GM23338 (cell line): ENCODE data around the gene PER2. TPM values are rescaled to one million over a fixed set of nuclear protein-coding genes. Genes with fewer than 3 reads are reported as not detected.

Experiments
- ATAC-seq: fragments of 200-7000 bp; cut with Tn5 transposase; 3 replicates; pipeline ENCODE4 v1.9.1; 2020
- DNase-seq: peaks from one replicate; pipeline ENCODE4 v3.0.0-alpha.2; 2015; ENCODE audit warnings: low spot score
- H2AFZ ChIP-seq: fragments of 200-600 bp; sonication (generic); 2 replicates; pipeline ENCODE4 v1.8.0; 2016; ENCODE audit warnings: antibody characterized with exemption, mild to moderate bottlenecking, moderate library complexity
- H3F3A ChIP-seq: fragments of 200-600 bp; sonication (generic); replicated peaks from 2 replicates; pipeline ENCODE4 v1.8.0; 2017; ENCODE audit warnings: antibody characterized with exemption, mixed run types, low read depth
- H3K27ac ChIP-seq: fragments of 200-600 bp; sonication (generic); 2 replicates; pipeline ENCODE4 v1.6.1; 2016; ENCODE audit warnings: low read depth
- H3K27me3 ChIP-seq: fragments of 200-600 bp; sonication (generic); 2 replicates; pipeline ENCODE4 v1.8.0; 2016; ENCODE audit warnings: mild to moderate bottlenecking, mixed run types, moderate library complexity; ENCODE audit not compliant: insufficient read depth
- H3K36me3 ChIP-seq: fragments of 200-600 bp; sonication (generic); 2 replicates; pipeline ENCODE4 v1.8.0; 2016; ENCODE audit warnings: mild to moderate bottlenecking; ENCODE audit not compliant: insufficient read depth
- H3K4me1 ChIP-seq: fragments of 200-600 bp; sonication (generic); 2 replicates; pipeline ENCODE4 v1.8.0; 2016; ENCODE audit warnings: mild to moderate bottlenecking, moderate library complexity; ENCODE audit not compliant: insufficient read depth
- H3K4me2 ChIP-seq: fragments of 200-600 bp; sonication (generic); 2 replicates; pipeline ENCODE4 v1.7.1; 2017; ENCODE audit warnings: mixed run types
- H3K4me3 ChIP-seq: fragments of 200-600 bp; sonication (generic); 2 replicates; pipeline ENCODE4 v1.6.1; 2016; ENCODE audit warnings: mixed run types
- H3K79me2 ChIP-seq: fragments of 200-600 bp; sonication (generic); replicated peaks from 2 replicates; pipeline ENCODE4 v1.8.0; 2017; ENCODE audit warnings: mild to moderate bottlenecking; ENCODE audit not compliant: insufficient read depth
- H3K9me2 ChIP-seq: fragments of 200-600 bp; sonication (generic); 2 replicates; pipeline ENCODE4 v1.8.0; 2017; ENCODE audit not compliant: insufficient read depth
- H4K20me1 ChIP-seq: fragments of 200-600 bp; sonication (generic); replicated peaks from 2 replicates; pipeline ENCODE4 v1.8.0; 2017; ENCODE audit warnings: mild to moderate bottlenecking; ENCODE audit not compliant: insufficient read depth
- H3K27ac Mint-ChIP-seq: 2 replicates; pipeline ENCODE4 v1.8.0; 2020; ENCODE audit warnings: inconsistent platforms, mild to moderate bottlenecking, moderate library complexity, mixed read lengths
- H3K27me3 Mint-ChIP-seq: 3 replicates; pipeline ENCODE4 v1.8.0; 2022; ENCODE audit warnings: low read depth, mild to moderate bottlenecking, moderate library complexity, mixed read lengths, inconsistent platforms; ENCODE audit not compliant: insufficient read depth, poor library complexity
- H3K36me3 Mint-ChIP-seq: 3 replicates; pipeline ENCODE4 v1.8.0; 2021; ENCODE audit warnings: low read depth, mild to moderate bottlenecking, inconsistent platforms, moderate library complexity, mixed read lengths
- H3K4me1 Mint-ChIP-seq: 3 replicates; pipeline ENCODE4 v1.8.0; 2020; ENCODE audit warnings: mild to moderate bottlenecking, inconsistent platforms, mixed read lengths
- H3K4me3 Mint-ChIP-seq: 3 replicates; pipeline ENCODE4 v1.8.0; 2021; ENCODE audit warnings: moderate library complexity, mild to moderate bottlenecking, inconsistent platforms, mixed read lengths
- H3K9me3 Mint-ChIP-seq: 3 replicates; pipeline ENCODE4 v1.8.0; 2020; ENCODE audit warnings: moderate library complexity, mild to moderate bottlenecking, inconsistent platforms, mixed read lengths
- JUNB ChIP-seq: IDR thresholded peaks from one replicate; pipeline ENCODE4 v1.6.1; 2016; ENCODE audit warnings: antibody characterized with exemption; ENCODE audit not compliant: unreplicated experiment
- STAT1 ChIP-seq: IDR thresholded peaks from one replicate; pipeline ENCODE4 v1.6.1; 2016; ENCODE audit warnings: antibody characterized with exemption; ENCODE audit not compliant: unreplicated experiment
- ZNF114 ChIP-seq: fragments of 250-450 bp; sonication (Bioruptor Pico); IDR thresholded peaks from 2 replicates; pipeline ENCODE4 v1.5.0; 2020; ENCODE audit warnings: mild to moderate bottlenecking, moderate library complexity
- ZNF331 ChIP-seq: fragments of 250-450 bp; sonication (Bioruptor Pico); IDR thresholded peaks from 2 replicates; pipeline ENCODE4 v1.5.0; 2020; ENCODE audit warnings: low read depth, mild to moderate bottlenecking, moderate library complexity
- polyA plus RNA-seq: library from polyadenylated mRNA; unstranded; fragments of >200 nt; fragmentation: Nextera tagmentation; extraction: Ambion mirVana; gene quantifications from 2 replicates; pipeline ENCODE4 v1.2.1, GENCODE V29; 2016
- total RNA-seq: library from RNA; depleted of rRNA; stranded (reverse); fragments of >200 nt; shearing (Covaris generic); gene quantifications from 2 replicates; pipeline ENCODE4 v1.2.3, GENCODE V29; 2014
- TF ChIP-seq, protein P1 (sequence below): fragments of 250-450 bp; sonication (Bioruptor Pico); IDR thresholded peaks from 2 replicates; pipeline ENCODE4 v1.5.0; 2020; ENCODE audit warnings: mild to moderate bottlenecking, moderate library complexity

PER2 gene
- total and polyA plus RNA-seq, 2 experiments from 2014 or later, result 2.2 to 4.6 TPM

- TF ChIP-seq, protein P1, sequence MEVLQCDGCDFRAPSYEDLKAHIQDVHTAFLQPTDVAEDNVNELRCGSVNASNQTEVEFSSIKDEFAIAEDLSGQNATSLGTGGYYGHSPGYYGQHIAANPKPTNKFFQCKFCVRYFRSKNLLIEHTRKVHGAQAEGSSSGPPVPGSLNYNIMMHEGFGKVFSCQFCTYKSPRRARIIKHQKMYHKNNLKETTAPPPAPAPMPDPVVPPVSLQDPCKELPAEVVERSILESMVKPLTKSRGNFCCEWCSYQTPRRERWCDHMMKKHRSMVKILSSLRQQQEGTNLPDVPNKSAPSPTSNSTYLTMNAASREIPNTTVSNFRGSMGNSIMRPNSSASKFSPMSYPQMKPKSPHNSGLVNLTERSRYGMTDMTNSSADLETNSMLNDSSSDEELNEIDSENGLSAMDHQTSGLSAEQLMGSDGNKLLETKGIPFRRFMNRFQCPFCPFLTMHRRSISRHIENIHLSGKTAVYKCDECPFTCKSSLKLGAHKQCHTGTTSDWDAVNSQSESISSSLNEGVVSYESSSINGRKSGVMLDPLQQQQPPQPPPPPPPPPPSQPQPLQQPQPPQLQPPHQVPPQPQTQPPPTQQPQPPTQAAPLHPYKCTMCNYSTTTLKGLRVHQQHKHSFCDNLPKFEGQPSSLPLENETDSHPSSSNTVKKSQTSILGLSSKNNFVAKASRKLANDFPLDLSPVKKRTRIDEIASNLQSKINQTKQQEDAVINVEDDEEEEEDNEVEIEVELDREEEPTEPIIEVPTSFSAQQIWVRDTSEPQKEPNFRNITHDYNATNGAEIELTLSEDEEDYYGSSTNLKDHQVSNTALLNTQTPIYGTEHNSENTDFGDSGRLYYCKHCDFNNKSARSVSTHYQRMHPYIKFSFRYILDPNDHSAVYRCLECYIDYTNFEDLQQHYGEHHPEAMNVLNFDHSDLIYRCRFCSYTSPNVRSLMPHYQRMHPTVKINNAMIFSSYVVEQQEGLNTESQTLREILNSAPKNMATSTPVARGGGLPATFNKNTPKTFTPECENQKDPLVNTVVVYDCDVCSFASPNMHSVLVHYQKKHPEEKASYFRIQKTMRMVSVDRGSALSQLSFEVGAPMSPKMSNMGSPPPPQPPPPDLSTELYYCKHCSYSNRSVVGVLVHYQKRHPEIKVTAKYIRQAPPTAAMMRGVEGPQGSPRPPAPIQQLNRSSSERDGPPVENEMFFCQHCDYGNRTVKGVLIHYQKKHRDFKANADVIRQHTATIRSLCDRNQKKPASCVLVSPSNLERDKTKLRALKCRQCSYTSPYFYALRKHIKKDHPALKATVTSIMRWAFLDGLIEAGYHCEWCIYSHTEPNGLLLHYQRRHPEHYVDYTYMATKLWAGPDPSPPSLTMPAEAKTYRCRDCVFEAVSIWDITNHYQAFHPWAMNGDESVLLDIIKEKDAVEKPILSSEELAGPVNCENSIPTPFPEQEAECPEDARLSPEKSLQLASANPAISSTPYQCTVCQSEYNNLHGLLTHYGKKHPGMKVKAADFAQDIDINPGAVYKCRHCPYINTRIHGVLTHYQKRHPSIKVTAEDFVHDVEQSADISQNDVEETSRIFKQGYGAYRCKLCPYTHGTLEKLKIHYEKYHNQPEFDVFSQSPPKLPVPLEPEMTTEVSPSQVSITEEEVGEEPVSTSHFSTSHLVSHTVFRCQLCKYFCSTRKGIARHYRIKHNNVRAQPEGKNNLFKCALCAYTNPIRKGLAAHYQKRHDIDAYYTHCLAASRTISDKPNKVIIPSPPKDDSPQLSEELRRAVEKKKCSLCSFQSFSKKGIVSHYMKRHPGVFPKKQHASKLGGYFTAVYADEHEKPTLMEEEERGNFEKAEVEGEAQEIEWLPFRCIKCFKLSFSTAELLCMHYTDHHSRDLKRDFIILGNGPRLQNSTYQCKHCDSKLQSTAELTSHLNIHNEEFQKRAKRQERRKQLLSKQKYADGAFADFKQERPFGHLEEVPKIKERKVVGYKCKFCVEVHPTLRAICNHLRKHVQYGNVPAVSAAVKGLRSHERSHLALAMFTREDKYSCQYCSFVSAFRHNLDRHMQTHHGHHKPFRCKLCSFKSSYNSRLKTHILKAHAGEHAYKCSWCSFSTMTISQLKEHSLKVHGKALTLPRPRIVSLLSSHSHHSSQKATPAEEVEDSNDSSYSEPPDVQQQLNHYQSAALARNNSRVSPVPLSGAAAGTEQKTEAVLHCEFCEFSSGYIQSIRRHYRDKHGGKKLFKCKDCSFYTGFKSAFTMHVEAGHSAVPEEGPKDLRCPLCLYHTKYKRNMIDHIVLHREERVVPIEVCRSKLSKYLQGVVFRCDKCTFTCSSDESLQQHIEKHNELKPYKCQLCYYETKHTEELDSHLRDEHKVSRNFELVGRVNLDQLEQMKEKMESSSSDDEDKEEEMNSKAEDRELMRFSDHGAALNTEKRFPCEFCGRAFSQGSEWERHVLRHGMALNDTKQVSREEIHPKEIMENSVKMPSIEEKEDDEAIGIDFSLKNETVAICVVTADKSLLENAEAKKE (CRISPR knock-in tag), result no peak
Measured at GRCh38 chr2:238290715-238291549, 2.5 kb upstream of the PER2 start (continued).

GRCh38 chr2:238290091-238290509, 1.7 kb upstream of the PER2 start:
- peak; percentile 39 for ATAC-seq
- no peak overlapping the region for H3K27ac Mint-ChIP-seq

More at GRCh38 chr2:238290091-238290509, 1.7 kb upstream of the PER2 start:
- peaks cover 6% of the 10 kb centered on the region; the same call in 1 of the 2 replicates for H3K27me3 ChIP-seq
- DNase-seq, result peak; percentile 72
- H3K27ac ChIP-seq, result no peak overlapping the region
- H3F3A ChIP-seq, result peaks cover 4% of the 10 kb centered on the region; the same call in 1 of the 2 replicates
- H3K79me2 ChIP-seq, result peaks cover 11% of the 10 kb centered on the region
- H3K36me3 ChIP-seq, result no peaks in the 10 kb centered on the region
- H2AFZ ChIP-seq, result no peak overlapping the region; the same call in none of the 2 replicates
- Mint-ChIP-seq H3K27me3 (peaks cover 19% of the 10 kb centered on the region), H3K9me3 (no peaks in the 10 kb centered on the region), H3K4me3 (peak overlapping the region; percentile 87), H3K4me1 (peaks cover 36% of the 10 kb centered on the region), H3K36me3 (no peaks in the 10 kb centered on the region; the same call in 2 of the 3 replicates)
- H3K9me2 ChIP-seq, result no peaks in the 10 kb centered on the region
- no peak for TF ChIP-seq ZNF114 (CRISPR knock-in tag)
- TF ChIP-seq STAT1, result no peak
- no peak for TF ChIP-seq JUNB
- no peak for TF ChIP-seq ZNF331 (CRISPR knock-in tag)
- peaks cover 15% of the 10 kb centered on the region; the same call in 1 of the 2 replicates for H4K20me1 ChIP-seq
- peak overlapping the region; percentile 78; the same call in 1 of the 2 replicates for H3K4me3 ChIP-seq
- H3K4me1 ChIP-seq, result peaks cover 26% of the 10 kb centered on the region
- H3K4me2 ChIP-seq, result peak overlapping the region; percentile 98
